Caco-2 (cell line): ENCODE results near the gene EPHA4. TPM values are rescaled to one million over a fixed set of nuclear protein-coding genes. Genes with fewer than 3 reads are reported as not detected.
A peak's percentile ranks its signal among the peaks of the same experiment; 100 is the strongest.

Source experiments
- BruUV-seq: library from RNA; stranded (reverse); fragments of 400-500 nt; replicated peaks from 2 replicates; lab custom pipeline; 2021; lab: Mats Ljungman, UMichigan
- CTCF ChIA-PET: fragments of 300-600 bp; sonication (Branson Sonifier 250); formaldehyde crosslinking; loops from one replicate; lab custom pipeline; 2022; ENCODE audit warnings: antibody characterized with exemption; lab: Charles Lee
- POLR2A ChIA-PET: fragments of 300-600 bp; sonication (Branson Sonifier 250); formaldehyde crosslinking; loops from one replicate; lab custom pipeline; 2022; ENCODE audit warnings: antibody characterized with exemption; lab: Charles Lee
- DNase-seq, 2 experiments: peaks; one replicate each; pipeline versions ENCODE4 v3.0.0 to v3.0.0-alpha.2; 2020 to 2022
- H3K27me3 ChIP-seq: replicated peaks from 2 replicates; pipeline ENCODE4 v1.6.0; 2011; ENCODE audit warnings: low read length; ENCODE audit not compliant: control insufficient read depth, insufficient read depth
- H3K36me3 ChIP-seq: 2 replicates; pipeline ENCODE4 v1.5.1; 2011; ENCODE audit warnings: low read length; ENCODE audit not compliant: control insufficient read depth, insufficient read depth
- H3K4me1 ChIP-seq: fragments of 250-450 bp; sonication (Bioruptor Pico); 2 replicates; pipeline ENCODE4 v1.5.1; 2020; ENCODE audit warnings: mild to moderate bottlenecking
- H3K4me3 ChIP-seq: 2 replicates; pipeline ENCODE4 v1.5.1; 2011; ENCODE audit warnings: low read depth, mild to moderate bottlenecking, control low read depth, low read length
- H3K9me3 ChIP-seq: fragments of 250-450 bp; sonication (Bioruptor Pico); 2 replicates; pipeline ENCODE4 v1.5.1; 2020; ENCODE audit warnings: mild to moderate bottlenecking, moderate library complexity
- H3K27ac Mint-ChIP-seq: one replicate; pipeline ENCODE4 v1.8.0; 2022; ENCODE audit warnings: mixed read lengths; ENCODE audit not compliant: unreplicated experiment
- H3K27me3 Mint-ChIP-seq: one replicate; pipeline ENCODE4 v1.8.0; 2022; ENCODE audit warnings: mixed read lengths; ENCODE audit not compliant: insufficient read depth, unreplicated experiment
- H3K36me3 Mint-ChIP-seq: one replicate; pipeline ENCODE4 v1.8.0; 2022; ENCODE audit warnings: mild to moderate bottlenecking, mixed read lengths; ENCODE audit not compliant: insufficient read depth, unreplicated experiment
- H3K4me1 Mint-ChIP-seq: one replicate; pipeline ENCODE4 v1.8.0; 2022; ENCODE audit warnings: low read depth, mixed read lengths; ENCODE audit not compliant: unreplicated experiment
- H3K4me3 Mint-ChIP-seq: one replicate; pipeline ENCODE4 v1.8.0; 2022; ENCODE audit warnings: mild to moderate bottlenecking, moderate library complexity, mixed read lengths; ENCODE audit not compliant: unreplicated experiment
- H3K9me3 Mint-ChIP-seq: one replicate; pipeline ENCODE4 v1.8.0; 2022; ENCODE audit warnings: mixed read lengths; ENCODE audit not compliant: unreplicated experiment
- CTCF ChIP-seq, 2 experiments: fragments of 200-600 bp in 1 of 2; IDR thresholded peaks; 1 replicate in 1 of 2; 2 replicates in 1 of 2; pipeline versions ENCODE4 v1.5.1 to v1.8.0; 2011 to 2022; ENCODE audit warnings: antibody characterized with exemption in 1 of 2, control low read depth in 1 of 2, inconsistent platforms in 1 of 2, low read depth in 1 of 2, low read length in 1 of 2, mild to moderate bottlenecking in 1 of 2, moderate library complexity in 1 of 2; ENCODE audit not compliant: insufficient read depth in 1 of 2, severe bottlenecking in 1 of 2, unreplicated experiment in 1 of 2
- intact Hi-C: fragments of 100-400 bp; cut with micrococcal nuclease; formaldehyde crosslinking; loops from one replicate; pipeline ENCODE4 v1.10.0; 2022; ENCODE audit not compliant: unreplicated experiment
- total RNA-seq: library from RNA; stranded (reverse); gene quantifications from 2 replicates; pipeline ENCODE4 v1.2.3, GENCODE V29; 2022

The EPHA4 gene
- total RNA-seq, 1 experiment from 2014 or later: 95.5 TPM

DNA sequence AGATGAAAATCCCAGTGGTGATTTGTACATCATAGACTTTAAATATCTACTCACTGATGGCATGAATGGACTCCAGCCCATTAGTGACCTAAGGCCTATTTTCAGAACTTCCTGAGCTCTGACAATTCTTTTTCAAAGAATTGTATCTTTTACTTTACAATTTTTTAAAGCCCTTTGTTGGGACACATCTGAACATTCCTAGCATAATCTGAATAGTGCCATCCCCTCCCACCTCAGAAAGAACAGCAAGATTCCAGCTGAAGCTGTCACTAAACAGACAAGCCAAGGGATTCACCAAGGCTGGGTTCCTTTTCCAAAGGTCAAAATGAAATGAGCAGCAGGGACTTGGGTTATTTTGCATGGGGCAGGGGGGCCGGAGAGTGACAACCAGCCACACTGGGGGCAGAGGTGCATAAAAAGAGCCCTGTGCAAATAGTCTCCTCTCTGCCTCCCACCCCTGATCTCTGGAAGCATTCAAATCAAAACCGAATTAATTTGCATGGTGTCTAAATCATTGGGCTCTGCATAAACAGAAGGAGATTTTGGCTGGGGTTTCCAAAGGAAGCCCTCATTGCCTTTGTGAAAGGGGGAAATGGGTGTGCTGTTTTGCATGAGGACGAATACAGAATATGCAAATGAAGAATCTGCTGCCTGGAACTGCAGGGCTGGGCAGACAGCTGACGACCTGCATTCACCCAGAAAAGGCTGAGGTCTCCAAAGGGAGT lies 17.2 kb downstream of the EPHA4 start:
- intact Hi-C loops: loop anchor here (1.0 kb wide), 3 partner anchors 17 to 27 kb away; partner anchors contain the start of gene EPHA4
- H3K4me1 ChIP-seq: peaks cover 60% of the 10 kb centered on the region
- H3K4me3 Mint-ChIP-seq: peak overlapping the region; percentile 65
- ChIA-PET POLR2A (no interaction called here), CTCF (interaction anchor here (0.7 to 2.0 kb wide), 3 partner anchors 19 to 27 kb away, joined by 3 to 6 read pairs (median 5); no protein-coding TSS in a partner anchor)
- DNase-seq: peak; percentile 60 to 70
- no peaks in the 10 kb centered on the region for H3K9me3 Mint-ChIP-seq
- TF ChIP-seq CTCF (IDR thresholded peaks at IDR 0.05; ENCODE audit: insufficient read depth in 1 of 2, low read depth in 1 of 2, low read length in 1 of 2, severe bottlenecking in 1 of 2, unreplicated experiment in 1 of 2): no peak
- H3K4me1 Mint-ChIP-seq: peaks cover 61% of the 10 kb centered on the region
- H3K27ac Mint-ChIP-seq: peak overlapping the region; percentile 84
- H3K9me3 ChIP-seq: no peaks in the 10 kb centered on the region
- no peak overlapping the region for H3K4me3 ChIP-seq
- H3K27me3 Mint-ChIP-seq: no peaks in the 10 kb centered on the region
- peaks cover 70% of the 10 kb centered on the region for H3K36me3 Mint-ChIP-seq
- no peaks in the 10 kb centered on the region; the same call in 1 of the 2 replicates for H3K36me3 ChIP-seq
- BruUV-seq: no TSS peak
- H3K27me3 ChIP-seq: no peaks in the 10 kb centered on the region

- Mint-ChIP-seq H3K9me3 (no peaks in the 10 kb centered on the region), H3K27me3 (no peaks in the 10 kb centered on the region), H3K4me1 (peaks cover 56% of the 10 kb centered on the region), H3K36me3 (peaks cover 68% of the 10 kb centered on the region), H3K27ac (peak overlapping the region; percentile 10), H3K4me3 (no peak overlapping the region)
- Histone ChIP-seq H3K4me3 (no peak overlapping the region), H3K36me3 (no peaks in the 10 kb centered on the region; the same call in 1 of the 2 replicates), H3K4me1 (peaks cover 60% of the 10 kb centered on the region), H3K27me3 (no peaks in the 10 kb centered on the region), H3K9me3 (no peaks in the 10 kb centered on the region)
- no peak for DNase-seq
- ChIA-PET POLR2A (interaction anchor here (0.6 to 1.0 kb wide), 3 partner anchors 8 to 18 kb away, joined by 3 to 11 read pairs (median 3); no protein-coding TSS in a partner anchor), CTCF (interaction anchor here (2.0 kb wide), 1 partner anchor 18 kb away, joined by 6 read pairs; no protein-coding TSS in a partner anchor)
- no peak for TF ChIP-seq CTCF (IDR thresholded peaks at IDR 0.05; ENCODE audit: insufficient read depth in 1 of 2, low read depth in 1 of 2, low read length in 1 of 2, severe bottlenecking in 1 of 2, unreplicated experiment in 1 of 2)
- BruUV-seq: no TSS peak
- intact Hi-C loops: no loop called here
Observed at GRCh38 chr2:221553333-221553732, 18.8 kb downstream of the EPHA4 start.

GRCh38 chr2:221552291-221552690 lies 19.8 kb downstream of the EPHA4 start:
- Histone ChIP-seq H3K4me3 (no peak overlapping the region), H3K4me1 (peaks cover 53% of the 10 kb centered on the region), H3K9me3 (no peaks in the 10 kb centered on the region), H3K27me3 (no peaks in the 10 kb centered on the region), H3K36me3 (no peaks in the 10 kb centered on the region; the same call in 1 of the 2 replicates)
- ChIA-PET POLR2A (no interaction called here), CTCF (no interaction called here)
- DNase-seq: no peak
- H3K4me1 Mint-ChIP-seq: peaks cover 46% of the 10 kb centered on the region
- no peaks in the 10 kb centered on the region for H3K9me3 Mint-ChIP-seq
- H3K4me3 Mint-ChIP-seq: no peak overlapping the region
- peaks cover 68% of the 10 kb centered on the region for H3K36me3 Mint-ChIP-seq
- no peak for TF ChIP-seq CTCF (IDR thresholded peaks at IDR 0.05; ENCODE audit: insufficient read depth in 1 of 2, low read depth in 1 of 2, low read length in 1 of 2, severe bottlenecking in 1 of 2, unreplicated experiment in 1 of 2)
- no TSS peak for BruUV-seq
- H3K27me3 Mint-ChIP-seq: no peaks in the 10 kb centered on the region
- no peak overlapping the region for H3K27ac Mint-ChIP-seq
- intact Hi-C loops: no loop called here
